GM18909 (cell line): ENCODE data around the gene ATG9A.

Source experiments
- ATAC-seq: cut with Tn5 transposase; IDR thresholded peaks from one replicate; pipeline ENCODE4 v1.9.1; 2021; ENCODE audit warnings: mild to moderate bottlenecking; ENCODE audit not compliant: unreplicated experiment, poor library complexity

Gene ATG9A

GRCh38 chr2:219181531-219181930 is 47.9 kb downstream of the ATG9A start:
- no peak for ATAC-seq

GRCh38 chr2:219180961-219181360 is 48.5 kb downstream of the ATG9A start:
- ATAC-seq = no peak

DNA sequence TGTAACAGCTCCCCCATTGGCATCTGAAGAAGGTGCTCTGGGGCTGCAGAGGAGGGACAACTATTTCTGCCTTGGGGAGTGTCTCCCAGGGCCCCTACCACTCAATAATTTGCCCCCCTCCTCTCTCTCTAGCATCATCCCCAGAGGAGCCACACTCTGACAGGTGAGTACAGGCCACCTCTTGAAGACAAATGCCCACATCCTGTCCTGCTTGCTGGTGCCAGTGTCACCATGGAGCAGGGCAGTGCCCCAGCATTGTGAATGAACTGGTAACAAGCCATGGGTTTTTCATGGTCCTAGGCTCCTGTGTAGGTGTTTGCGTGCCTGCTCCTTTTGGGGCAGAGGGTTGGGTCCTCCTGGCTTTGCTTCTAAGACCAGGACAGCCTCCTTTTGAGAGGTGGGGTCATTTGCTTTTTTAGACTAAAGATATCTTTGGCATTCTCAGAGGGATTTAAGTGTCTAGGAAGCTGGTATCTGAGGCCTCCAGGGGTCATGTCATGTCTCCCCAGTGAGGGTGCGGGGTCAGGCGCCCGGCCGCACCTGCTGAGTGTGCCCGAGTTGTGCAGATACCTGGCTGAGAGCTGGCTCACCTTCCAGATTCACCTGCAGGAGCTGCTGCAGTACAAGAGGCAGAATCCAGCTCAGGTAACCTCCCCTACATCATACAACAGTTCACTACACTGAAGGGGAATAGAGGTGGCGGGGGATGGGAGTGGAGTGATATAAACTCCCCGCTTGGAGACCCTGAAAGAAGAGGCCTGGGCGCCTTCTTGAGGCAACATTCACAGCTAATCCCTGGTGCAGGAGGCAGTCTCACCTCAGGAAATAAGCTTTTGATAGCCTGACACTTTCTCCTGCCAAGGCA is 49.6 kb downstream of the ATG9A start:
- ATAC-seq = no peak

- ATAC-seq = peak; percentile 16
Measured at GRCh38 chr2:219178377-219179175, 50.9 kb downstream of the ATG9A start.

DNA sequence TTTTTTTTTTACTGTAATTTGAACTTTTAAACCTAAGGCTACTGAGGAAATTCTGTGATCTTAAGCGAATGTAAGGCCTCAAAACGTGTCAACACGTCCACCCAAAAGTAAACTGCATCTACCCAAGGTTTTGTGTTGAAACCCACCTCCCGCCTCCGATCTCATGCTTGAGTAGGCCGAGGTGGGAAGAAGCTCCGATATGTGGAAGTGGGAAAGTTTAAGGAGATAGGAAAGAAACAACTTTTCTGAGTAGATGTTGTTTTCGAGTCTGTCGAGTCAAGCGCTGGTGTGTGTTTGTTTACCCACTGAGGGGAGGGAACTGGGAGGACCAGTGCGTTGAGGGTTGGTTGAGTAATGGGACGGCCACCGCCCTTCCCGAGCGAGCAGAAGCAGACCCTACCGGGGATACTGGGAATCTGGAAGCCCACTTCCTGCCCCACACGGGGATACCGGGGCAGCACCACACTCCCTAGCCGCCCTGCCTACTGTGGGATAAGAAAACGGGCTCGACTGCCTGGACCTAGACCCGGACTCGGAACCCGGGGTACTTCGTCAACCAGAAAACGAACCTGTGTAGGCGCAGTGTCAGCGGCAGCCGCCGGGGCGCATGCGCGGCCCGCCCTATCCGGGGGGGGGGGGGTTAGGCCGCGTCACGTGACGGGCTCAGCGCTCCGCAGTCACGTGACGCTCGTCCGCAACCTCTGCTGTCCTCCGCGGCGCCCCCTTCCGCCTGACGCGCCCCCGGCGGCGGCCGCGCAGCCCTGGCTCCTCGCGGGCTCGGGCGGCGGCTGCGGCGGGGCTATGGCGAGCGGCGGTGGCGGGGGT is 51.7 kb downstream of the ATG9A start, which contains the start of gene RETREG2:
Gene RETREG2 (plus strand): TSS at position 724 of the 825 bp plus-strand sequence. CDS start 78 bp downstream, at position 802.
- ATAC-seq = peak; percentile 51

DNA sequence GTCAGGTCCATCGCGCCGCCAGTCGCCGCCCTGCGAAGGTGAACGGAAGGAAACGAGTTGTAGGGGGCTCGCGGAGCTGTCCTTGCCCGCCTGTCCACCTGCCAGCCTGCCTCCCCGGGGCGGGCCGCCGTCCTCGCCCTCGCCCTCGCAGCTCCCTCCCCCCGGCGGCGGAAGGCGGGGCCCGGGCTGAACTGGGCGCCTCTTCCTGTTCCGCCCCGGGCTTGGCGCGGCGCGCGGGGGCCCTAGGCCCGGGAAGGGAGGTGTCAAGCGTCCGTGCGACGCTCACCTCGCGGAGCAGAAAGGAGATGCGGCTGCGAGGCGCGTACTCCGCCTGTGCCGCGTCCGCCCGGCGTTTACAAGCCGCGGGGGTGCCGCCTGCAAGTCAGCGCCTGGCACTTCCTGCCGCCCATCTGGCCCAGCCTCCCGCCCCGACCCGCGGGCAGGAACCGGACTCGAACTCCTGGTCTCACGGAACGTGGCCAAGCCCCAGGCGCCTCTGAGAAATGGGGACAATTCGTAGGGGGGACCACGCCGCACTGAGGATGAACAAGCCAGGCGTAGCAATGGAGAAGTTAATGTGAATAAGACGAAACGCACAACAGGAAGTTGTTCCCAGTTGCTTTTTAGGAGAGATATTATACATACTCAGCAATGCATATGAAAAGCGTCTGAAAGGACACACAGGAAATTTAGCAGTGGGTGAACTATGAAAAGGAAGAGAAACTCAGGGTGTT is 52.5 kb downstream of the ATG9A start, which contains the start of gene CNPPD1:
Gene CNPPD1 (minus strand): TSS at position 108 of the 734 bp plus-strand sequence. CDS start 97 bp downstream, at position 11.
- ATAC-seq = peak; percentile 65

- ATAC-seq = peak; percentile 32
Measured at GRCh38 chr2:219175928-219176817, 53.3 kb downstream of the ATG9A start.

DNA sequence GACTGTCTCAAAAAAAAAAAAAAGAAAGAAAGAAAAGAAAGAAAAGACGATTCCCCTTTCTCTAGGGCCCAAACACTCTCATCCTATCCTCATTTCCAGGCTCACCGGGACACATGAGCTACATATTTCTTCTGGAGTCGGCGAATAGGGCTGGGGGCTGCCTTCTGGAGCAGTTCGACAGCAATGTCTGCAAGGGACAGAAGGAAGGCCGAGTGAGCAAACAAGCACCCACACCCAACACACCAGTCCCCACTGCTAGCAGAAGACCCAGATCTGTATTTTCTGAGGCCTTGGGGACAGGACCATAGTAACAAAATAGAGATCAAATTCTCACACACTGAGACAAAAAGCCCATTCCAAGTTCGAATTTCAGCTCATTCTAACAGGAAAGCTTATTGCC is 54.0 kb downstream of the ATG9A start:
- ATAC-seq = no peak

- ATAC-seq = no peak
Measured at GRCh38 chr2:219174801-219175200, 54.6 kb downstream of the ATG9A start.

DNA sequence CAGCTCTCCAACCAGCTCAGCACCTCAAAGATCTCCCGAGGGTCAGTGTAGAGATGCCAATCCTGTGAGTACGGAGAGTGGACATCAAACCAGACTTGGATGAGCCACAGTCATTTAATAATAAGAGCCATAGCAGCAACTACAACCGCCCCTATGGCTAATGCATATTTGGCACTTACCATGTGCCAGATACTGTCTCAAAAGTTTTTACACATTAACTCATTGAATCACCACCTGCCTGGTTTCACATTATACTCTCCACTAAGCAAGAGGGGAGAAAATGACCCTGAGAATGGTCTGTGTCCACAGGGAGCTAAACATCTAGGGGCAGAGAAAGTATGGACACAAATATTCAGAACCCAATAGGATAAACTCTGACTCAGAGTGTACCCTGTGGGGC is 55.3 kb downstream of the ATG9A start:
- ATAC-seq = no peak

DNA sequence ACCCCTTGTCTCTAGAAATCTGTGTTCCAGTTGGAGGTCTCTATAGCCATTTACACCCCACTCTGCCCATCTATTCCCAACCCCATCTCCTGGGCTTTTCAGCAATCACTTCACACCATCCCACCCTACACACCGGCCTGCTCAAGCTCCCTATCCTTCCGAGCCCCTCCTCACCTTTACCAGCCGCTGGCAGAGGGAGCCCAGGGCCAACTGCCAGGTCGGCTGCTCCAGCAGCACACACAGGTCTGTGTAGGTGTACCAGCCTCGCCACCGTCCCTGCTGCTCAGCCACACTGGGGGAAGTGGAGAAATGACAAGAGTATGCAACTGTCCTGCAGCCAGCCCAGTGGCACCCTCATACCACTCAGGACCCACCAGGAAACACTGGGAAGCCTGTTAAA is 56.3 kb downstream of the ATG9A start:
- no peak for ATAC-seq

DNA sequence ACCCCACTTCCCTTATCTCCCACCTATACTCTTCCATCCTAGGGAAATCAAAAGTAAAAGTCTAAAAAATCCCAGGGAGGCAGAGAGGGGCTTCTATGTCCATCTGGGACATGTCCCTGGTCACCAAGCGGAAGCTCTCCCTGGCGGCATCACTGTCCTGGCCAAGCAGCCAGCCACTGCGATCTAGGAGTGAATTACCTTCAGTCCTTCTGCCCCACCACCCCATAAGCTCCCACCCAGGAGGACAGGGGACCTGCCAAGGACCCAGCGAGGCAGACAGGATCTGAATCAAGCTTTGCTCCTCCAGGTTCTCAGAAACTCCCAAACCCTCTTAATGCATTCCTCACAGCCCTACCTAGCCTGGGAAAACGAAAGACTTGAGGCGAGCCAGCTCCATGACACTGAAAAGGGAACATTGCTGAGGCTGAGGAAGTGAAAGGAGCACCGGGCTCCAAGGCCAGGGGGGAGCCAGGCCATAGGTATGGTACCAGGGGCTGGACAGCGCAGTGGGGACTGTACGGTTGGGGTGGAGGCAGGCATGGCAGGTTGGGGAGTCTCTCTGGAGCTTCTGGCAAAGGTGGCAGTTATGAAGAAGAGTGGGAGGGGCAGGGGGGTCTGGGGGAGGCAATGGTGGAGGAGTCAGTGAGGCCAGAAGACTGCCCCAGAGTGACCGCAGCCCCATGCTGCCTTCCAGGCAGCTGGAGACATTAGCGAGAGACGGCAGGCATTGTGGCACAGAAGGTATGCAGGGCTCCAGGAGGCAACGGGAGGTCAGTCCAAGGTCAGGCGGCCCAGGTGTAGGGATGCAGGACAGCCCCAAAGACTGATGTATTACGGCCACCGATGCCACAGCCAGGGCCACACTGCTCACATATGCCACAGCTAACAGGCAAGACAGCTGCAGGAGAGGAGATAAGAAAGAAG is 56.9 kb downstream of the ATG9A start:
- ATAC-seq = no peak

GRCh38 chr2:219171231-219171651 is 58.2 kb downstream of the ATG9A start:
- ATAC-seq = no peak

- ATAC-seq = no peak
Measured at GRCh38 chr2:219169930-219170654, 59.3 kb downstream of the ATG9A start, which contains the start of gene SLC23A3. Gene SLC23A3, minus strand, starts transcription at chr2:219170029. Its CDS starts 45 bp downstream, at chr2:219169984.
